ENCODE data around the gene NAMPT.

NAMPT gene

DNA sequence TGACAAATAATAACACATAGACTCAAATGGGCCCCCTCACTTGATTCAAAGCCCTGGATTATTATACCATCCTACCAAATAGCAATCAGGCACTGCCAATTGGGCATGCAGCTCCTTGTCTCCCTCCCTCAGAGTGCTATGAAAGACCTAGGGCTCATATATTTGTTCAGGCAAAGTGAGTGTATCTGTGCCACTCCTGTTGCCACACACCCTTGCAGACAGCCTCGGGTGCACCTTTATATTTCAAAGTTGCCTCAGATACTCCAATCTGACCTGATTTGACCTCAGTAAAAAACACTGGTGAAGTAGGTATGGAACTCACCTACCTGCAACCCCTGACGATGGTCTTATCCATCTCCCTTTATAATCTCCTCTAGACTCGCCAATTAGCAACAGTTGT, 3.0 kb upstream of the NAMPT start:
- Histone ChIP-seq H3K4ac (ENCODE audit: low read depth, low read length) (no peak overlapping the region), H3K79me2 (ENCODE audit: control insufficient read depth, insufficient read depth, low read length, poor library complexity) (peaks cover 4% of the 10 kb centered on the region), H3K14ac (ENCODE audit: low read length) (no peak overlapping the region), H3K4me1 (ENCODE audit: control insufficient read depth in 1 of 2, insufficient read depth in 2 of 2, low read length in 2 of 2) (peaks cover 0 to 2% of the 10 kb centered on the region in 2 experiments), H4K91ac (ENCODE audit: low read depth, low read length) (no peak overlapping the region), H4K12ac (ENCODE audit: low read depth, low read length) (no peak overlapping the region), H3K79me1 (ENCODE audit: low read length) (peaks cover 11% of the 10 kb centered on the region), H3K36me3 (ENCODE audit: control insufficient read depth in 1 of 2, insufficient read depth in 2 of 2, low read length in 2 of 2) (no peaks in the 10 kb centered on the region), H2AFZ (ENCODE audit: insufficient read depth, low read length, poor library complexity) (no peak overlapping the region), H3K9me3 (ENCODE audit: insufficient read depth, low read depth, low read length) (no peaks in the 10 kb centered on the region), H3K4me3 (ENCODE audit: low read depth, low read length) (no peak overlapping the region), H2BK120ac (ENCODE audit: insufficient read depth, low read length, poor library complexity) (no peak overlapping the region), H3K23ac (ENCODE audit: low read length) (no peak overlapping the region), H3K27ac (ENCODE audit: low read depth, low read length) (no peak overlapping the region), H3K27me3 (ENCODE audit: insufficient read depth, low read length) (no peaks in the 10 kb centered on the region), H3K4me2 (ENCODE audit: low read length) (no peak overlapping the region), H4K8ac (ENCODE audit: low read depth, low read length) (no peak overlapping the region), H3K9ac (ENCODE audit: low read length) (no peak overlapping the region), H2BK5ac (ENCODE audit: low read depth, low read length, poor library complexity) (no peak overlapping the region), H2BK12ac (ENCODE audit: low read length) (no peak overlapping the region), H2AK5ac (ENCODE audit: low read length) (no peak overlapping the region), H3K18ac (ENCODE audit: low read length) (no peak overlapping the region)
- no CpG with 5 or more reads among the region's 3 CpGs for WGBS (ENCODE audit: extremely low coverage, insufficient coverage, insufficient read length)
- DNase-seq = no peak

DNA sequence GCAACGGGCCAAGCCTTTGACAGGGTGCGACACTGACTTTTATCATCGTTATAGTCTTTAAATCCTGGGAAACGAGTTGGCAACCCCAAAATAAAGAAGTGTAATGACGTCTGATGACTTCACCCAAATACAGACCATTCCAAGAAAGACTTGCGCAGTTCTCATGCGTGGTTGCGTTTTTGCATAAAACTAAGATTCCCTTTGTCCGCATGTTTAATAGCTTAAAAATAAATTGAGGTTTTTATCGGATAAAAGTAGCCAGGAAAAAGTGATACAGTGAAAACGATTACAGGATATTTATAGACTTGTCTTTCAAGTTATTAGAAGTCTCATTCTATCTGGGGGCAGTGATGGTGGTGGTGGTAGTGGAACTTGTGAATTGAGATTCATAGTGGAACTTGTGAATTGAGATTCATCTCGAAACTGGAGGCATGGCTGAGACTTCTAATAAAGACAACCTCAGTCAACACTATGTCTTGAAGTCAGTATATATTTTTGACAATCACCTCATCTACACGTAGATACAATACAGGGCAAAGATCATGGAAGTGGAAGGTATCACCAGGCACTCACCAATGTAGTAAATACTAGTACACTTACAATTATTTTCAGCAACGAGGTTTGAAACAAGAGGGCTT, 1.2 kb upstream of the NAMPT start:
- H3K4me3 ChIP-seq (ENCODE audit: low read depth, low read length) = peak overlapping the region; percentile 90
- peak overlapping the region; percentile 61 for H2BK120ac ChIP-seq (ENCODE audit: insufficient read depth, low read length, poor library complexity)
- WGBS (ENCODE audit: extremely low coverage, insufficient coverage, insufficient read length) = no CpG with 5 or more reads among the region's 14 CpGs
- no peak overlapping the region for H2BK12ac ChIP-seq (ENCODE audit: low read length)
- H3K4me1 ChIP-seq (ENCODE audit: control insufficient read depth in 1 of 2, insufficient read depth in 2 of 2, low read length in 2 of 2) = peaks cover 0 to 2% of the 10 kb centered on the region in 2 experiments
- H3K79me2 ChIP-seq (ENCODE audit: control insufficient read depth, insufficient read depth, low read length, poor library complexity) = peaks cover 6% of the 10 kb centered on the region
- no peaks in the 10 kb centered on the region for H3K27me3 ChIP-seq (ENCODE audit: insufficient read depth, low read length)
- DNase-seq = peak in 1 of 2 donors; percentile 30
- no peaks in the 10 kb centered on the region for H3K36me3 ChIP-seq (ENCODE audit: control insufficient read depth in 1 of 2, insufficient read depth in 2 of 2, low read length in 2 of 2)
- H4K8ac ChIP-seq (ENCODE audit: low read depth, low read length) = peak overlapping the region; percentile 90
- no peak overlapping the region for H3K18ac ChIP-seq (ENCODE audit: low read length)
- H2AK5ac ChIP-seq (ENCODE audit: low read length) = no peak overlapping the region
- peak overlapping the region; percentile 95 for H3K27ac ChIP-seq (ENCODE audit: low read depth, low read length)
- peak overlapping the region; percentile 71 for H3K14ac ChIP-seq (ENCODE audit: low read length)
- H3K9ac ChIP-seq (ENCODE audit: low read length) = peak overlapping the region; percentile 67
- H2BK5ac ChIP-seq (ENCODE audit: low read depth, low read length, poor library complexity) = peak overlapping the region; percentile 85
- no peak overlapping the region for H3K23ac ChIP-seq (ENCODE audit: low read length)
- peak overlapping the region; percentile 77 for H2AFZ ChIP-seq (ENCODE audit: insufficient read depth, low read length, poor library complexity)
- no peaks in the 10 kb centered on the region for H3K9me3 ChIP-seq (ENCODE audit: insufficient read depth, low read depth, low read length)
- peak overlapping the region; percentile 81 for H4K91ac ChIP-seq (ENCODE audit: low read depth, low read length)
- H3K4ac ChIP-seq (ENCODE audit: low read depth, low read length) = no peak overlapping the region
- peaks cover 11% of the 10 kb centered on the region for H3K79me1 ChIP-seq (ENCODE audit: low read length)
- H3K4me2 ChIP-seq (ENCODE audit: low read length) = peak overlapping the region; percentile 98
- peak overlapping the region; percentile 29 for H4K12ac ChIP-seq (ENCODE audit: low read depth, low read length)

DNA sequence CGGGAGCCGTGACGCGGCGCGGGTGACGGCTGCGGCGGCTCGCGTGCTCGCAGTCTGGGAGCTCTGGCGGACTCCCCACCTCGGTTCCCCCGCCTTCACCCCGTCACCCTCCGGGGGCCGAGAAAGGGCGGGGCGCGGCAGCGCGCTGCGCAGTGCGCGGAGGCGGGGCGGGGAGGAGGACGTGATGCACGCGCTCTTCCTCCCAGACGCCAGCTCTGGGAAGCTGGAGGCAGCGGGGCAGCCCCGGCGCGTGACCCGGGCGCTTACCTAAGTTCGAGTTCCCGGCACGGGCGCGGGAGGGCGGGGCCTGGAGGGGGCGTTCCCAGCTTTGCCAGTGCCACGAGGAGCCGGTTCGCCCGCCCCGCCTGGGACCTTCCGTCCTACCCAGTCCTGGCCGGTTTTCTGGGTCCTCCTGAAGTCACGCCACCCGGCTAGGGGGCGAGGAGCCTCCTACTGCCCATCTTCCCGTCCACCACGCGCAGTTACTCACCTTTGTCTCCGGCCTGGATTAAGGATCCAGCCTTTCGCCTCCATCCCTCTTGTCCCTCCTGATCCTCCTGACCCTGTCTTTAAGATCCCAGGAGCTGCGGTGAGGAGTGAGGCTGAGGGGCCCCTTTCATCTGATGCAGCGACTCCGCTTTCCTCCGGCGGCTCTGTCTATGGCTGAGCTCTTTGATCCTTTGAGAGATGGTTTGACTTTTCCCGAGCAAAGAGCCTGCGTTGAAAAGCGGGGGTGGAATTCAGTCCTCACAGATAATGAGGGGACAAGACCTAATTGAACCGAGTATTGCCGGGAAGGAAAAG, 470 bp upstream of the NAMPT start:
- H3K4ac ChIP-seq (ENCODE audit: low read depth, low read length) = peak overlapping the region; percentile 13
- peak overlapping the region; percentile 67 for H3K9ac ChIP-seq (ENCODE audit: low read length)
- no CpG with 5 or more reads among the region's 70 CpGs for WGBS (ENCODE audit: extremely low coverage, insufficient coverage, insufficient read length)
- peak overlapping the region; percentile 85 for H2BK5ac ChIP-seq (ENCODE audit: low read depth, low read length, poor library complexity)
- H3K23ac ChIP-seq (ENCODE audit: low read length) = no peak overlapping the region
- peak overlapping the region; percentile 71 for H3K14ac ChIP-seq (ENCODE audit: low read length)
- H4K12ac ChIP-seq (ENCODE audit: low read depth, low read length) = peak overlapping the region; percentile 29
- H3K79me1 ChIP-seq (ENCODE audit: low read length) = peaks cover 11% of the 10 kb centered on the region
- no peaks in the 10 kb centered on the region for H3K36me3 ChIP-seq (ENCODE audit: control insufficient read depth in 1 of 2, insufficient read depth in 2 of 2, low read length in 2 of 2)
- peak overlapping the region; percentile 83 for H3K18ac ChIP-seq (ENCODE audit: low read length)
- H3K27ac ChIP-seq (ENCODE audit: low read depth, low read length) = peak overlapping the region; percentile 95
- H3K9me3 ChIP-seq (ENCODE audit: insufficient read depth, low read depth, low read length) = no peaks in the 10 kb centered on the region
- H2AK5ac ChIP-seq (ENCODE audit: low read length) = no peak overlapping the region
- H4K91ac ChIP-seq (ENCODE audit: low read depth, low read length) = peak overlapping the region; percentile 81
- peak overlapping the region; percentile 61 for H2BK120ac ChIP-seq (ENCODE audit: insufficient read depth, low read length, poor library complexity)
- H2AFZ ChIP-seq (ENCODE audit: insufficient read depth, low read length, poor library complexity) = peak overlapping the region; percentile 77
- H3K4me1 ChIP-seq (ENCODE audit: control insufficient read depth in 1 of 2, insufficient read depth in 2 of 2, low read length in 2 of 2) = peaks cover 0 to 2% of the 10 kb centered on the region in 2 experiments
- peak overlapping the region; percentile 90 for H3K4me3 ChIP-seq (ENCODE audit: low read depth, low read length)
- H4K8ac ChIP-seq (ENCODE audit: low read depth, low read length) = peak overlapping the region; percentile 90
- H3K79me2 ChIP-seq (ENCODE audit: control insufficient read depth, insufficient read depth, low read length, poor library complexity) = peaks cover 6% of the 10 kb centered on the region
- peak; percentile 99 to 100 for DNase-seq
- H3K27me3 ChIP-seq (ENCODE audit: insufficient read depth, low read length) = no peaks in the 10 kb centered on the region
- peak overlapping the region; percentile 98 for H3K4me2 ChIP-seq (ENCODE audit: low read length)
- peak overlapping the region; percentile 59 for H2BK12ac ChIP-seq (ENCODE audit: low read length)

DNA sequence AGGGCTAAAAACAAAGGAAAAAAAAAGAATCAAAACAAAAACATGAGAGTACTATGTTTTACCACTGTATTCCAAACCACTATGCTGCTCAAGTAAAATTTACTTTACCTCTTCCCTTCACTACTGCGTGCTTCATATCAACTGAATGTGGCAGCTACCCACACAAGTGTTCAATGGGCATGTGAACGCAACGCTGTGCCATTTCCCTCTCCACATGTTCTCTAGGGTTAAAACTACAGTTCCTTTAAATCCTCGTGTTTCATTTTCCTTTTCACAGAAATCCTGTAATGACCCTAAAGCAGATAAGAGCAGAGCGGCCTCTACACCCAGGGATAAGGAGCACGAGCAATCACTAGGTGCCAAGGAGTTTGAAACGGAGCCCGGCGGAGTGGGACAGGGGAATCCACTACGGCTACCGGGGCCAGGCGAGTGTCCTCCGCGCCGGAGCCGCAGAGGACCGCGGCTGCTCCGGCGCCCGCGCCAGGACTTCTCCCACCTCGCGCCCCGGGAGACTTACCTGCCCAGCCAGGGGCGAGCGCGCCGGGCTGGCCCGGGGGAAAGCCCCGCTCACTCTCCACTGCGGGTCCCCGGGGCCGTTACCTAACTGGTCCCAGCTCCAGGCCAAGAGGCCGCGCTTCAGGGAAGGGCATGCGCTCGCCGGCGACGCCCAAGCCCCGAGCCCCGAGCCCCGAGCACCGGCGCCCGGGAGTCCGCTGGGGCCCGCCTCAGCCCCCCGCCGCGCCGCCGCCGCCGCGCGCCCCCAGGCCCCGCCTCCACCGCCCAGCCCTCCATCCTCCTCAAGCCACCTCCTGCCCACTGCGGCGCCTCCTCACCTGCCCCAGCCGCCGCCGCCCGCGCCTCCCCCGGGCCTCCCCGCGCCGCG, 711 bp downstream of the NAMPT start:
- Histone ChIP-seq H2BK5ac (ENCODE audit: low read depth, low read length, poor library complexity) (peak overlapping the region; percentile 81), H3K9ac (ENCODE audit: low read length) (peak overlapping the region; percentile 90), H3K36me3 (ENCODE audit: control insufficient read depth in 1 of 2, insufficient read depth in 2 of 2, low read length in 2 of 2) (no peaks in the 10 kb centered on the region), H2AK5ac (ENCODE audit: low read length) (no peak overlapping the region), H3K18ac (ENCODE audit: low read length) (peak overlapping the region; percentile 94), H2BK12ac (ENCODE audit: low read length) (no peak overlapping the region), H3K9me3 (ENCODE audit: insufficient read depth, low read depth, low read length) (no peaks in the 10 kb centered on the region), H3K23ac (ENCODE audit: low read length) (no peak overlapping the region), H3K14ac (ENCODE audit: low read length) (peak overlapping the region; percentile 76), H3K4me1 (ENCODE audit: control insufficient read depth in 1 of 2, insufficient read depth in 2 of 2, low read length in 2 of 2) (peaks cover 0 to 2% of the 10 kb centered on the region in 2 experiments), H3K27me3 (ENCODE audit: insufficient read depth, low read length) (no peaks in the 10 kb centered on the region), H4K8ac (ENCODE audit: low read depth, low read length) (peak overlapping the region; percentile 62), H3K79me2 (ENCODE audit: control insufficient read depth, insufficient read depth, low read length, poor library complexity) (peaks cover 6% of the 10 kb centered on the region), H4K91ac (ENCODE audit: low read depth, low read length) (peak overlapping the region; percentile 53), H3K4me3 (ENCODE audit: low read depth, low read length) (peak overlapping the region; percentile 90), H2BK120ac (ENCODE audit: insufficient read depth, low read length, poor library complexity) (peak overlapping the region; percentile 14), H4K12ac (ENCODE audit: low read depth, low read length) (peak overlapping the region; percentile 51), H3K4me2 (ENCODE audit: low read length) (peak overlapping the region; percentile 94), H3K79me1 (ENCODE audit: low read length) (peaks cover 11% of the 10 kb centered on the region), H3K27ac (ENCODE audit: low read depth, low read length) (peak overlapping the region; percentile 95), H3K4ac (ENCODE audit: low read depth, low read length) (peak overlapping the region; percentile 78), H2AFZ (ENCODE audit: insufficient read depth, low read length, poor library complexity) (peak overlapping the region; percentile 39)
- DNase-seq = peak; percentile 63 to 71
- no CpG with 5 or more reads among the region's 72 CpGs for WGBS (ENCODE audit: extremely low coverage, insufficient coverage, insufficient read length)
